Measurements from ENCODE around the gene KITLG. TPM values are rescaled to one million over a fixed set of nuclear protein-coding genes. Genes with fewer than 3 reads are reported as not detected.

The KITLG gene
- polyA plus RNA-seq, 3 donors: 27.5 to 30.2 (median 29.2) TPM

- no peak for DNase-seq (ENCODE audit: extremely low read depth in 1 of 11, low read depth in 9 of 11, low spot score in 4 of 11)
These were observed 126.9 kb downstream of the KITLG start for GRCh38 chr12:88453323-88453722.

DNA sequence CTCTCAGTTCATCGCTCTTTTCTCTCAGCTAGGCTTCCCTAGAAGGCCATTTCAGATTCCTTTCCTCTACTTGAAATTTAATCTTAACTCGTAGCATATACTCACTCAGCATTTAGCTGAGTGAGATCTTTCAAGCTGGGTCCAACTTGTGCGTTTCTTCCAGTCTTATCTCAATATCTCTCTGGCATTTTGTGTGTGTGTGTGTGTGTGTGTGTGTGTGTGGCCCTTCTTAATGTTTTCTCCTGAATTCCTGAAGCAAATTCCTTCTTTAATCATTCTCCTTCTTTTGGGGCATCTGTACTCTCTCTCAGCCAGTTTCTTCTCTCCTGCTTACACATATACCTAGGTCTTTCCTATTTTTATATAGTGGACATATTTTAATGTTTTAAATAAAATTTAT lies 129.1 kb downstream of the KITLG start:
- DNase-seq (ENCODE audit: extremely low read depth in 1 of 11, low read depth in 9 of 11, low spot score in 4 of 11): no peak

DNA sequence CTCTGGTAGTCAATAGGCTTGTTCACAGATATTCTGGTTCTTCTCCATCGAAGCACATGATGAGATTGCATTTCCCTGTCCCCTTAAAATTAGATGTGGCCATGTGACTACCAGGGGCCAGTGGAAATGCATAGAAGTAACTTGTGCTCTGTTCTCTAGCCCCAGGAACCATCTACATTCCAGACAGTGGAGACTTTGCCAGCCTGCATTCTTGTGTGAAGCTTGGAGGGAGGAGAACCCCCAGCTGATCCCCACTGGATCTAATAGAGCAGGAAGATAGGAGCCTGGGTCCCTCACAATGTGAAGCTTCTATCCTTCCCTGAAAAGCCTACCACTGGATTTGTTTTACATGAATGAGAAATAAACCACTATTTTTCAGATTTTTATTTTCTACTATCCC lies 130.1 kb downstream of the KITLG start:
- DNase-seq (ENCODE audit: extremely low read depth in 1 of 11, low read depth in 9 of 11, low spot score in 4 of 11): no peak

- peak in 4 of 11 donors; percentile 5 to 18 (median 15) for DNase-seq (ENCODE audit: extremely low read depth in 1 of 11, low read depth in 9 of 11, low spot score in 4 of 11)
These were observed 131.8 kb downstream of the KITLG start for GRCh38 chr12:88448337-88448915.

DNA sequence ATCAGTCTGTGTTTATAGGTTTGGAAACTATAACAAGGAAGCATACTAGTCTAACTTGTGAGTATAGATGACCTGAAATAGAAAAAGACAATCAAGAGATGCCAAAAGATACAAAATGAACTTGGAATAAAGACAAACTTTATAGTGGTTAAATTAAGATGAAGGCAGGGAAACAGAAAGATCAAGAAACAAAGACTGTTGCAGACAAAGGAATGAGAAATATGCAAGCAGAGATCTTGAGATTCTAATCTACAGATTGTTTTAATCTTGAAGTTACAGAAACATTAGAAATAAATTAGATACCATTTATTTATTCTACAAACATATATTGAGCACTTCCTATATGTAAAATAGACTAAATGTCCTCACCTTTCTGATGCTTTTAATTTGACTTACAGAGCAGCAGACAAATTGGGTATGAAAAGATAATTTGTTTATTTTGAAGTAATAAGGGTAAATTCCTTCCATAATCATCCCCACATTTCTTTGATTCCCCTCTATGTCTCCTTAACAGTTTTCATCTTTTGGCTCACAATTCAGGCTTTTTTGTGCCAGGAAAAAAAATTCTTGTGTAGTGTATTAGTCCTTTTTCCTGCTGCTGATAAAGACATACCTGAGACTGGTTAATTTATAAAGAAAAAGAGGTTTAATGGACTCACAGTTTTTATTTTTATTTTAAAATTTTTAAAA lies 134.4 kb downstream of the KITLG start:
- no peak for DNase-seq (ENCODE audit: extremely low read depth in 1 of 11, low read depth in 9 of 11, low spot score in 4 of 11)

DNA sequence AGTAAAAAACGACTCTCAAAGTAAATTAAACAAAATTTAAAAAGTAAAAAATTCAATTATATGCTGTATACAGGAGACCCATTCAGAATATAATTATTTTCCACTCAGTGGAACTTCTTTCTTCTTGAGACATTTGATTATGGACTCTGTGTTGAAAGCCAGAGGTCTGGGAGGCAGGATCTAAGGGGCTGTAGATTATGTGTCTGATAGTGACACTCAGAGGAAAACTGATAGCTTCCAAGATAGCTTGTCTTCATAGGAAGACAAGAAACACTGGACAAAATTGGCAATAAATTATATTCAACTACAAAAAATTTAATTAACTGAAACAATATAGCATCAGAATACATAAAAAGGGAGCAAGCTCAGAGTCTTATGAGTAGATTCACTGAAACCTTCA lies 135.8 kb downstream of the KITLG start:
- no peak for DNase-seq (ENCODE audit: extremely low read depth in 1 of 11, low read depth in 9 of 11, low spot score in 4 of 11)
